ENCODE data around the gene GOLGB1. TPM values are rescaled to one million over a fixed set of nuclear protein-coding genes. Genes with fewer than 3 reads are reported as not detected.

Gene GOLGB1
- total and polyA plus RNA-seq, 3 donors from 2014 or later: 11.5 to 72.5 (median 72.3) TPM

- 91% methylated on average over 5 of the region's 5 CpGs for WGBS, 2 donors
- TF ChIP-seq, protein P1, sequence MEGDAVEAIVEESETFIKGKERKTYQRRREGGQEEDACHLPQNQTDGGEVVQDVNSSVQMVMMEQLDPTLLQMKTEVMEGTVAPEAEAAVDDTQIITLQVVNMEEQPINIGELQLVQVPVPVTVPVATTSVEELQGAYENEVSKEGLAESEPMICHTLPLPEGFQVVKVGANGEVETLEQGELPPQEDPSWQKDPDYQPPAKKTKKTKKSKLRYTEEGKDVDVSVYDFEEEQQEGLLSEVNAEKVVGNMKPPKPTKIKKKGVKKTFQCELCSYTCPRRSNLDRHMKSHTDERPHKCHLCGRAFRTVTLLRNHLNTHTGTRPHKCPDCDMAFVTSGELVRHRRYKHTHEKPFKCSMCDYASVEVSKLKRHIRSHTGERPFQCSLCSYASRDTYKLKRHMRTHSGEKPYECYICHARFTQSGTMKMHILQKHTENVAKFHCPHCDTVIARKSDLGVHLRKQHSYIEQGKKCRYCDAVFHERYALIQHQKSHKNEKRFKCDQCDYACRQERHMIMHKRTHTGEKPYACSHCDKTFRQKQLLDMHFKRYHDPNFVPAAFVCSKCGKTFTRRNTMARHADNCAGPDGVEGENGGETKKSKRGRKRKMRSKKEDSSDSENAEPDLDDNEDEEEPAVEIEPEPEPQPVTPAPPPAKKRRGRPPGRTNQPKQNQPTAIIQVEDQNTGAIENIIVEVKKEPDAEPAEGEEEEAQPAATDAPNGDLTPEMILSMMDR (IDR thresholded peaks at IDR 0.05): no peak
- TF ChIP-seq POLR2A (IDR thresholded peaks at IDR 0.05): no peak
- no peaks in the 10 kb centered on the region for H3K4me1 ChIP-seq
- H3K4me3 ChIP-seq: no peak overlapping the region
- intact Hi-C loops (cut with DNase I; ENCODE audit: low total_unique reads): no loop called here
- no peaks in the 10 kb centered on the region for H3K9me3 ChIP-seq
- DNase-seq: no peak
- no peak overlapping the region for H3K27ac ChIP-seq
- no peaks in the 10 kb centered on the region for H3K27me3 ChIP-seq
- no peaks in the 10 kb centered on the region for H3K36me3 ChIP-seq (ENCODE audit: low read depth, missing control alignments)
Measured at GRCh38 chr3:121719423-121719822, 30.1 kb downstream of the GOLGB1 start.

DNA sequence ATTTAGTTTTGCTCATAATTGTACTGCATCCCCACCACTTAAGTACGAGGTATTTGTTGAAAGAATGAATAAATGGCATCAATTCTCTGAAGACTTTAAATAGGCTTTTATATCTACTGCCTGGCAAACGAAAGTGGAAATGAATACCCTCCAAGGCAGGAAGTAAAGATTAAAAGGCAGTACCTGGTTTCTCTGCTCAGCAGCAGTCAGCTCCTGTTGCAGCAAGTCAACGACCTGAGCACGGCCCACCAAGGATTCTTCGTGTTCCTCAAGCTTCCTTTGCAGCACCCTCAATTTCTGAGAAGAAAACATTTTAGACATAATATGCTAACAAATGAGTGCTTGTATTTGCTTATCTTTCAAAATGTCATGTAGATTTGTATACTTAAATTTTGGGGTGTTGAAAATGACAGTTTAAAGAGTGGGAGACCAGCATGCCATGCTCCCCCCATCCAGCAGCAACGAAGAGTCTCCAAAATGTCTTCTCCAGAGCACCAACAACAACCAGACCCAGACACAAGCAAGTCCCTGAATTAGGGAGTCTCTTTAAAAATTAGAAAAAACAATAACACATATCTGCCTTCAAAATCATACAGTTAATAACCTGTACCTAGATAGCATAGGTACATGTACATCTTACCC lies 31.2 kb downstream of the GOLGB1 start:
- 92 to 93% methylated on average over 6 of the region's 6 CpGs for WGBS, 2 donors
- Histone ChIP-seq H3K27me3 (no peaks in the 10 kb centered on the region), H3K36me3 (ENCODE audit: low read depth, missing control alignments) (no peaks in the 10 kb centered on the region), H3K9me3 (no peaks in the 10 kb centered on the region), H3K4me3 (no peak overlapping the region), H3K4me1 (no peaks in the 10 kb centered on the region), H3K27ac (no peak overlapping the region)
- no peak for DNase-seq
- TF ChIP-seq, protein P1 (IDR thresholded peaks at IDR 0.05): no peak
- no peak for TF ChIP-seq POLR2A (IDR thresholded peaks at IDR 0.05)
- intact Hi-C loops (cut with DNase I; ENCODE audit: low total_unique reads): no loop called here

DNA sequence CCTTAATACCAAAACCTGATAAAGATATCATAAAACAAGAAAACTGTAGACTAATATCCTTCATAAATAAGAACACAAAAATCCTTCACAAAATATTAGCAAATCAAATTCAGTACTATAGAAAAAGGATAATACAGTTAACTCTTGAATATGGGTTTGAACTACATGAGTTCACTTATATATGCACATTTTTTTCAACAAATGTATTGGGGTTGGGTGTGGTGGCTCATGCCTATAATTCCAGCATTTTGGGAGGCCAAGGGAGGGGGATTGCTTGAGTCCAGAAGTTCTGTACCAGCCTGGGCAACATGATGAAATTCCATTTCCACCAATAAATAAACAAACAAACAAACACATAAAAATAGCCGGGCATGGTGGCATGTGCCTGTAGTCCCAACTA lies 39.2 kb downstream of the GOLGB1 start:
- no peaks in the 10 kb centered on the region for H3K9me3 ChIP-seq
- no peaks in the 10 kb centered on the region for H3K36me3 ChIP-seq (ENCODE audit: low read depth, missing control alignments)
- H3K27me3 ChIP-seq: no peaks in the 10 kb centered on the region
- H3K27ac ChIP-seq: peak overlapping the region; percentile 31 to 78
- intact Hi-C loops (cut with DNase I; ENCODE audit: low total_unique reads): no loop called here
- no peak for DNase-seq
- 97 to 100% methylated on average over 1 of the region's 1 CpG for WGBS, 2 donors
- H3K4me1 ChIP-seq: no peaks in the 10 kb centered on the region
- no peak for TF ChIP-seq POLR2A (IDR thresholded peaks at IDR 0.05)
- TF ChIP-seq, protein P1 (IDR thresholded peaks at IDR 0.05): no peak
- H3K4me3 ChIP-seq: no peak overlapping the region

GRCh38 chr3:121707531-121708273 lies 41.8 kb downstream of the GOLGB1 start:
- 96 to 98% methylated on average over 2 of the region's 2 CpGs for WGBS, 2 donors
- intact Hi-C loops (cut with DNase I; ENCODE audit: low total_unique reads): no loop called here
- Histone ChIP-seq H3K27me3 (no peaks in the 10 kb centered on the region), H3K4me3 (no peak overlapping the region), H3K27ac (peak overlapping the region; percentile 31 to 78), H3K9me3 (no peaks in the 10 kb centered on the region), H3K4me1 (no peaks in the 10 kb centered on the region), H3K36me3 (ENCODE audit: low read depth, missing control alignments) (no peaks in the 10 kb centered on the region)
- TF ChIP-seq, protein P1 (IDR thresholded peaks at IDR 0.05): no peak
- DNase-seq: no peak

Measured in testis (tissue), 3 donors.